ENCODE measurements around the gene HHIP. TPM values are rescaled to one million over a fixed set of nuclear protein-coding genes. Genes with fewer than 3 reads are reported as not detected.
A peak's percentile ranks its signal among the peaks of the same experiment; 100 is the strongest.
"Not testable (repeated sequence)": the region's sequence is repeated elsewhere in the genome, so short reads cannot be mapped to it uniquely, and the experiment has no call there.

The HHIP gene
- total RNA-seq, 1 experiment from 2014 or later: not detected

DNA sequence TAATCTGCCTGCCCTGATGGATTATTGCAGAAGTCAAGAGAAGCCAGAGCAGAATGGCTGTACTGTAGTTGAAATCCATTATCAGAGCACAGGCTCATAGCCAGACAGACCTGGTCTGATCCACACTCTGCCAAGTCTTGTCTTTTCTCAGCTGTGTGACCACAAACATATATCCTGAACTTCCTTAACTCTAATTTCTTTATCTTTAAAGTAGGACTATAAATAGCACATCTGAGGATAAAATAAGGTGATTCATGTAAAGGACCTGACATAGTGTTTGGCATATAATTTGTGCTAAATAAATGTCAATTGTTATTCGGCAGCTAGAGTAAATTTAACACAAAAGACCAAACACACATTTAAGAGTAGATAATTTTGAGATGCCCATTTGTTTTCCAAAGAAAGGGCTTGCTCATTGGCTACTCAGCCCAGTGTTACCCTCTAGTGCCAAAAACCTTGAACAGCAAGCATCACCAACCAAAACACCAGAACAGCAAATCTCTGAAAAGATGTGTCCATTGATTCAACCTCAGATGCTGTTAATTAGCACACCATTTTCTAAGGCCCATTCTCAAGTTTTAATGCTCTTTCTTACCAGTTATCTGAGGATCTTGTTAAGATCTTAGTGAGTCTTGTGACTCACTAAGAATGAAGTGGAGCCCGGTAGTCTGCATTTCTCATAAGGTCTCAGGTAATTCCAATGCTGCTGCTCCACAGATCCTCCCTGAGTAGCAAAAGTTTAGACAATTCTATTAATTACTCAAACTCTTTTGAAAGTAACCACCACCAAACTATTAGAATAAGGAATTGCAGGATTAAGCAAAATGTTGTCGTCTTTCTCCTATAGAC, 108.8 kb downstream of the HHIP start:
- DNase-seq (ENCODE audit: low spot score): peak; percentile 13

DNA sequence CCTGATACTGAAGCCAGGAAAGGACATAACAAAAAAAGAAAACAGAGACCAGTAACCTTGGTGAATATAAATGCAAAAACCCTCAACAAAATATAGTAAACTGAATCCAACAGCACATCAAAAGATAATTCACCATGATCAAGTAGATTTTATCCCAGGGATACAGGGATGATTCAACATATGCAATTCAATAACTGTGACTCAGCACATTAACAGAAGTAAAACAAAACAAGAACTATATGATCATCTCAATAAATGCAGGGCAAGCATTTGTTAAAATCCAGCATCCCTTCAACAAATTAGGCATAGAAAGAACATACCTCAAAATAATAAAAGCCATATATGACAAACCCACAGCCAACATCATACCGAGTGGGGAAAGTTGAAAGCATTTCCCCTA, 112.0 kb downstream of the HHIP start:
- no peak for DNase-seq (ENCODE audit: low spot score)

DNA sequence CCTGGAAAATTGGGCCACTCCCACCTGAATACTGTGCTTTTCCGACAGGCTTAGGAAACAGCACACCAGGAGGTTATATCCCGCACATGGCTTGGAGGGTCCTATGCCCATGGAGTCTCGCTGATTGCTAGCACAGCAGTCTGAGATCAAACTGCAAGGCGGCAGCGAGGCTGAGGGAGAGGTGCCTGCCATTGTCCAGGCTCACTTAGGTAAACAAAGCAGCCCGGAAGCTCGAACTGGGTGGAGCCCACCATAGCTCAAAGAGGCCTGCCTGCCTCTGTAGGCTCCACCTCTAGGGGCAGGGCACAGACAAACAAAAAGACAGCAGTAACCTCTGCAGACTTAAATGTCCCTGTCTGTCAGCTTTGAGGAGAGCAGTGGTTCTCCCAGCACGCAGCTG, 122.9 kb downstream of the HHIP start:
- DNase-seq (ENCODE audit: low spot score): not testable (repeated sequence)

DNA sequence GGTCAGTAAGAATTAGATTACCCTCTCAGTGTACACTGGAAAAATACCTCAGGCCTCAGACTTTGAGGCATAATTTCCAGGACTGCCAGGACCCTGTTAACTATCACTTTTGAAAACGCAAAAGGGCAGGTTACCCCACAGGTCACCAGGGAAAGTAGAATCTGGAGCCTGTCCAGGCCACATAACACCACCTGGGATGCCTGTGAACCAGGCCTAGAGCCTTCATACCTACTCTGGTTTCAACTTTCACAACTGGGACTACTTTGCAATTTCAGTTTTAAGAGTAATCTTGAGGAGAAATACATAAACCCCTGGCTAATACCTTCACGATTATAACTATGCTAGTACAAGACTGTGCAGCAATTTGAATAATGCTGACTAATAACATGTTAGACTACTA, 132.4 kb downstream of the HHIP start:
- DNase-seq (ENCODE audit: low spot score): no peak

DNA sequence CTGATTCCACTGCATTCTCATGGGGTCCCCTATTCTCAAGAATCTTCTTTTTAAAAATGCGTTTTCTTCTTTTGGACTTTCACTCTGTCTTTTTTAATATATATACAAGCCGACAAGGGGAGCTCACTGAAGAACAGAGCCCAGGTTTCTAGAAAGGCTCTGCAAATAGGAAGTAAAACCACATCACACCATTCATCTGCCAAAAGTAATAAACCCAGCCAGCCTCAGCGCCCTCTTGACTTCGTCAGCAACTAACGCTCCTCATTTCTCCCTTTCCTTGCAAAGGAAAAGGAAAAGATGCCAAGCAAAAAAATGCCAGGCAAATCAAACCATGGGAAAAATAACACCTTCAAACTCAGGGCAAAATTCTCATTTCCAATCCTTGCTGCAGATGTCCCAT, 136.4 kb downstream of the HHIP start:
- DNase-seq (ENCODE audit: low spot score): no peak

DNA sequence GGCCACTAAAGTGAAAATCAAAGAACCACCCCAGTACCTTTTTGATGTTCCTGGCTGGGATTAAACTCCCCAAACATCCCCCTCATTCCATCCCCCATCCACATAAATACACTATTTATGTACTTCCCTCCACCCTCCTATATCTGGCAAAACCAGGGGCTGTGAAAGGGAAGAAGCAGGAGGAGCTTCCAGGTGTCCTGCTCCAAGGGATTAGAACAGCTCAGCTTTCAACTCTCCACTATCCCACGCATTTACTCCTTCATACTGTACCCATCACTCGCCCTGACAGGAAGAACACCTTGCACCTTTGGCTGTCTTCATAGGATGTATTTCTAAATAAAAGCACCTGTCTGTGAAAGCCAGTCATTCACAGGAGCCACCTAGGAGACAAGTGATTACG, 140.0 kb downstream of the HHIP start:
- DNase-seq (ENCODE audit: low spot score): no peak

DNA sequence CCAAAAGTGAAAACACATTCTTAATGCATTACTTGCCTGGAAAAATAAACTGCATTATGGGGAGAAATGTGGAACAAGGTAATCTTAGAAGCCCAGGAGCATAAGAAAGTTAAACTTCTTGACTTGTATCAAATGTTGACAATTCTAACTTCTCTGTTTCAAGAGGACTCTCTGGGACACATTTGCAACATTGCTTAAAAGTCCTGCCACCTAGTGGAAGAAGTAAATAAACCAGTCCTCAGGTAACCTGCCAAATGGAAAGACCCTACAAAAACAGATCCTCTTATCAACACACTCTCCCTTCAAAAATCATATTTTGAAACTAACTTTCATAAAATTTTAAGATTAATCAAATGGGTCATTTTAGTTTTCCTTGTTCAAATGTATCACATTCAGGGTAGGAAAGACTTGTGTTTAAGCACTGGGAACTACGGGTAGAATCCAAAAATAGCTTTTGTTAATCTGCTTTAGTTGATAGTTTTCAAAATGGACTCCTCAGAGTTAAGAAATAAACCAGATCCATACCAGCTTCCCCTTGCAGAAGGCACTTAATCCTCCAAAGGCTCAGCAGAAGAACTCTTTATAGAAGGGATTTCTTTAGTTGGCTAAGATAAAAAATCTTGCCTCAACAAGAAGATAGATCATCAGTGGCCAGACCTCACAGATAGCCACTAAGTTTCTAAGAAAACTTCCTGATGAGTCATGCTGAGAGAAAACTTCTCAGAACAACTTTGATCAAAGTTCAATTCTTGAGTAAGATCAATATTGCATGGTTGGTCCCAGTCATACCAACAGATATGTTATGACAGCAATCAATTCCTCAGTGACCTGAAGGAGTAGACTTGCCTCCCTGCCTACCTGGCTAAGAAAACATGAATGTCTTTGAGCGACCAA, 141.7 kb downstream of the HHIP start:
- DNase-seq (ENCODE audit: low spot score): peak; percentile 42

DNA sequence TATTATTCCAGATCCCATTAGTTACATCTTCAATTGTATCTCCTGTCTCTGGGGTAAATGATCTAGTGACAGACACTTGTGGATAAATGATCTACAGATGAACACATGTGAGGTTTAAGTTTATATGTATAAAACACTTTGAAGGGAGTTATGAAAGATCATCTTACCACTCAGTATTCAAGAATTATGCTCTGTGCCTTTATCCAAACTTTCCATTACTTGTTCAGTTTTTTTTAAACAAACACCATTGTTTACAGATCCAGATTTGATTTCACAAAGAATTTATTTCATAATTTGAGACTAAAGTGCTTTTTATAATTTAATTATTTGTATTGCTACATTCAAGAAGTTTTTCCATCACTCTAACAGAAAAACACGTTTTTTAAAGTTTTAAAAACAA, 142.5 kb downstream of the HHIP start:
- peak; percentile 5 for DNase-seq (ENCODE audit: low spot score)

DNA sequence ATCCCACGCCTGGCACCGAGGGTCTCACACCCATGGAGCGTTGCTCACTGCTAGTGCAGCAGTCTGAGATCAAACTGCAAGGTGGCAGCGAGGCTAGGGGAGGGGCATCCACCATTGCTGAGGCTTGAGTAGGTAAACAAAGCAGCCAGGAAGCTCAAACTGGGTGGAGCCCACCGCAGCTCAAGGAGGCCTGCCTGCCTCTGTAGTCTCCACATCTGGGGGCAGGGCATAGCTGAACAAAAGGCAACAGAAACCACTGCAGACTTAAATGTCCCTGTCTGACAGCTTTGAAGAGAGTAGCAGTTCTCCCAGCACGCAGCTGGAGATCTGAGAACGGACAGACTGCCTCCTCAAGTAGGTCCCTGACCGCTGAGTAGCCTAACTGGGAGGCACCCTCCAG, 146.0 kb downstream of the HHIP start:
- DNase-seq (ENCODE audit: low spot score): not testable (repeated sequence)

Small RNA genes within 50 kb of the gene (small RNA-seq; reads per million reads assigned to genes)
- gene RF02271: not detected
